ENCODE results near the gene DGCR6L.
"Not testable (repeated sequence)": the region's sequence is repeated elsewhere in the genome, so short reads cannot be mapped to it uniquely, and the experiment has no call there.

DGCR6L gene

GRCh38 chr22:20290578-20291248, 29.1 kb downstream of the DGCR6L start:
- no peak for DNase-seq

- no peak for DNase-seq
Measured at GRCh38 chr22:20290045-20290392, 29.8 kb downstream of the DGCR6L start.

DNA sequence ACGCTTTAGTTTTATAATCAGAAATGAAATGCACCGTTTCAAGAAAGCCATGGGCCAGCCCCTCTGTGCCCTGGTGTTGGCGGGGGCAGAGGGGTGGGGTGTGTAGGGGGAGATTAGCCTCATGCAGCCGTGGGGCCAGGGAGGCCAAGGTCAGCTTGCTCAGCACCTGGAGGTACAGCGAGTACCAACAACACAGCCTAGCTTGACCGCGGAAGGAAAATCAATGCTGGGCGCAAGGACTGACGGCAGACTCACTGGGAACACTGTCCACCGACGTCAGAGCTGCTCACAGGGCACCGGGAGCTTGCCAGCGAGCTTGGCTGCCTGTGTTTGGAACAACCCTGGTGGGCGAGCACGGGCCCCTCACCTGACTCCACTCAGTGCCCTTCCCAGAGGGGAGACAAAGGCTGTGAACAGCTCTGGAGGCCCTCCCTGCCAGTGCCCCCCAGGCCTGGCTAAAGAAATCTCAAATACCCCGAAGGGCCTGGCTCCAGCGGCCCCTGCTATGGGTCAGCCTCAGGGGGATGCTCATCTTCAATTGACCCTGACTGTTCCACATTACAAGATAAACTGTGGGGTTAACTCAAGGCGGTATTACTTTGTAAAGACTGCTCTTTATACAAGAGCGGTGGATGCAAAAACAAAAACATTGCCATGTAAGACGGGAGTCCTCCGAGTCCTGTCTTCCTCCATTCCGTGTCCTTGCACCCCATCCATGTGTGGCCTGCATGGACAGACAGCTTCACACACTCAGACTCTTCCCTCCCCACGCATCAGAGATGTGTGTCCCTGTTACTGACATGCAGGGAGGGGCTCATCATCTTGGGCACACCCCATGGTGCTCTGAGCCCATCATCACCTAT, 30.4 kb downstream of the DGCR6L start:
- DNase-seq = not testable (repeated sequence)

DNA sequence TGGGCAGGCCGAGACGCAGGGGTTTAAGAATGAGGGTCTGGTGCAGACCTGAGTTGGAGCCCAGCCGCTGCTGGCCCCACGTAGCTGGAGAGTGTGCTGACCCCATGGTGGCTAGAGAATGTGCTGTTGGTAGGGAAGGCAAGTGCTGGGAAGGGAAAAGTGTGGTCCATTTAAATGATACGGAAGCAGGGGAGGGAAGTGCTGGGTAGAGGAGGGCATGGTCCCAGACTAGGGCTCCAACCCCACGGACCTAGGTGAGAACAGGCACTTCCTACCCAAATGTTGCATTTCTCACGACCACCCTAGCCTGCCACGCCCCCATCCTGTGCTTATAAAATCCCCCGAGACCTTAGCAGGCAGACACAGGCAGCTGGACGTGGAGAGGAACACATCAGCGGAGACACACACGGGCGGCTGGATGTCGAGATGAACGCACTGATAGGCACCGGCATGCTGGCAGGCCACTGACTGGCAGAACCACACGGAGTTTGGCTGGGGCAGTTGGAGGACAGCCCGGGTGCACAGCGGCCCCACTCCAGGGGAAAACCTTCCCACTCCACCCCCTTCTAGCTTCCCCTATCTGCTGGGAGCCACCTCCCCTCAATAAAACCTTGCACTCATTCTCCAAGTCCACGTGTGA, 33.0 kb downstream of the DGCR6L start:
- DNase-seq = not testable (repeated sequence)

- not testable (repeated sequence) for DNase-seq
Measured at GRCh38 chr22:20286312-20286660, 33.6 kb downstream of the DGCR6L start.

GRCh38 chr22:20285473-20286311, 34.2 kb downstream of the DGCR6L start:
- DNase-seq = not testable (repeated sequence)

DNA sequence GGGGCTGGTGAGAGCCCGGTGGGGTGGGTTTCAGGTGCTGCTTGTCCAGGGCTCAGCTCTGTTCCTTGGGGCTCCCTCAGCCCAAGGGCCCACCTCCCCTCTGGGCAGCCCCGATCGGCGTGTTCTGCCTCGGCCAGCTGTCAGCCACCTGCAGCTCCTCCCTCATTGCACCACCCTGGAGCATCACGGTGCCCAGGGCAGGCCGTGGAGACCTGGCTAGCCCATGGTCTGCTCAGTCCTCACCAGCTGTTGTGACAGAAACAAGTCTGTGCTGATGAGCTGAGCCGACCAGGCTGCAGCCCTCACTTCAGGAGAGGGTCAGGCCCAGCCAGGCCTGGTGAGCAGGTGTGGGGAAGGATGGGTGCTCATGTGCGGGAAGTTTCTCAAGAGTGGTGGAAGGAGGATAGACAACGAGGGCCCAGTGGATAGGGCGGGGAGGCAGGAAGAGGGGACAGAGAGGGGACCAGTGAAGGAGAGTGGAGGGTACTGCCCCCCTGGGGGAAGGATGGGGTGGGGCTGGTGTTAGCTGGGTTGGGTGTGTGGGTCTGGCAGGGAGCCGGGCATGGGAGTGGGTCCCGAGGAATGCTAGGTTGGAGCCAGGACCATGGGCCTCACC, 35.3 kb downstream of the DGCR6L start:
- DNase-seq = no peak

DNA sequence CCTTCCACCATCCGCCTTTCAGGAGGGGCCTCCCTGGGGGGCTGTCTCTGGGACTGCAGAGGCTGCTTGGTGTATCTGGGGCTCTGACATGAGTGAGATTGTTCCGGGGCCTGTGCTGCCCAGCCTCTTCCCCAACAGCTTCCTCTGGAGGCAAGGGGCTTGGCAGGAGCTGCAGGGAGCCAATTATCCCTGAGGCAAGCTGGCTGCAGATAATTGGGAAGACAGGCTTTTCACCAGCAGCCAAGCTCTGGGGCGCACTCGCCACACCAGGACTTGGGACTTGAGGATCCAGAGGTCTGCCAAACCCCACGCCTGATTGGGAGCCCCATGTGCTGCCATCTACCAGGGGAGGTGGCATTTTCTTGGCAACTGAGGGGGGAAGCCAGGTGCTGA, 36.2 kb downstream of the DGCR6L start:
- no peak for DNase-seq

- no peak for DNase-seq
Measured at GRCh38 chr22:20282901-20283673, 36.8 kb downstream of the DGCR6L start.

GRCh38 chr22:20281891-20282290, 38.0 kb downstream of the DGCR6L start:
- DNase-seq = no peak

DNA sequence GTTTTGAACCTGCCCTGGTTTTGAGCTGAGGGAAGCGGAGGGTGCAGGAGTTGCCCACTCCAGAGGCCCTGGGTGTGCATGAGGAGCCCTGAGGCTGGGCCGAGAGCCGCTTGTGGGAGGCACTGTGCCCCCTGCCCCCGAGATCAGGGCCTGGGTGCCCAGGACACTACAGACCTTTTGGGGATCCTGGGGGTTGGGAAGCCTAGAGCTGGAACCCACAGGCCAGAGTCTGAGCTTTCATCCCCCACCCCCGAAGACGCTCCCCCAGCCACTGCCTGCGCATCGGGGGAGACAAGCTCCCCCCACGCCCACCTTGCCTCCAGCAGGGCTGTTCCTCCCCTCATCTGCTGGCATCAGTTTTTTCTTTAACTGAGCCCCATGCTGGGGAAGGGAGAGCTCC, 38.4 kb downstream of the DGCR6L start:
- DNase-seq = not testable (repeated sequence)

DNA sequence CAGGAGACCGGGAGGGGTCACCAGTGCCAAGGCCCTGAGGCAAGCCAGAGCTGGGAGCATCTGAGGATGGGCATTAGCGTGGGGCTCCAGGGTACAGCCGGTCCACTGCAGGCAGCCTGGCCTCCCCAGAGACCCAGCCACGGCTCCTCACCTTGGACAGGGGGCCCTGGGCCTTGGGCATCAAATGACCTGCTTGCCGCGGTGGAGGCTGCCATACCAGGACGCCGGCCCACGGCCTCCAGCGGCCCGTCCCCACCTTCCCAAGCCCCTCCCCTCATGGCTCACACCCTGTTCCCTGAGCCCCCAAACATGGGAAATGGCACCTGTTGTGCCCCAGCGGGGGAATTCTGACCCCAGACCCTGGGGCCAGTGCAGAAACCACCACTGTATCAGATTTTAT, 39.0 kb downstream of the DGCR6L start:
- no peak for DNase-seq

- not testable (repeated sequence) for DNase-seq
Measured at GRCh38 chr22:20280163-20280562, 39.7 kb downstream of the DGCR6L start.

DNA sequence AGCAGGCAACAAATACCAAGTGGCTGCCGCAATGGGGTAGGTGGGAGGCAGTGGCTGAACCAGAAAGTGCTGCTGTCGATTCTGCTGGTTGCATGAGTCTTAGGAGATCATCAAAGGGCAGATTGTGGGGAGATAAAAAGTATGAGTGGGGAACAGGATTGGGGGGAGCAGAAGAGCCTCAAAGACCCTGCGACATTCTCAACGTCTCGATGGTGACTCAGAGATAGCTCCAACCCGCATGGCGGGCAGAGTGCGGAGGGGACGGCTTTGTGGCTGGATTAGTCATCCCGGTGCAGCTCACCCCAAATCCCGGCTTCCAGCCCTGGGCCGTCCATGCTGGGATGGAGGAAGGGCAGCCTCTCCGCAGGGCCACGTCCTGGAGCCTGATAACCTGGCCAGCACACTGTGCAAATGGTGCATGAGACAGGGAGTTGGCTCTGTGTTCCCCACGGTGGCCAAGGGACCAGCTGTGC, 40.2 kb downstream of the DGCR6L start:
- DNase-seq = no peak

GRCh38 chr22:20278726-20279490, 41.0 kb downstream of the DGCR6L start:
- not testable (repeated sequence) for DNase-seq

- not testable (repeated sequence) for DNase-seq
Measured at GRCh38 chr22:20277936-20278635, 41.8 kb downstream of the DGCR6L start.

DNA sequence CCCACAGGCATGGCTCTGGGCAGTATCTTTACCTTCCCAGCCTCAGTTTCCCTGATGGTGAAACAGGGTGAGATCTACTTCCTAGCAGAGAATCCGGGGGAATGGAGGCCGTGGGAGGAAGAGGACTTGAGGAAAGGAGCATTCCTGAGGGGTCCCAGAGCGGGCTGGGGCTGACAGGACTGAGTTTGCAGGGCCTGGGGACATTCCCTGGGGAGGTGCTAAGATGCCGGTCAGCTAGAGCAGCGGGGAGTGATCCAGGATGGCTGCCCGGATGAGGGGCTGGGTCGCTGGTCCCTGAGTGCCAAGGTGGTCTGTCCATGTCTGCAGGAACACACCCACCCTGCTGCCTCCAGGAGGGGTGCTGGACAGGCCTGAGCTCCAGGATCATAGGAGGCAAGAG, 43.4 kb downstream of the DGCR6L start:
- DNase-seq = no peak

- DNase-seq = no peak
Measured at GRCh38 chr22:20275836-20276235, 44.0 kb downstream of the DGCR6L start.

- DNase-seq = not testable (repeated sequence)
Measured at GRCh38 chr22:20275325-20275724, 44.5 kb downstream of the DGCR6L start.

GRCh38 chr22:20274374-20274773, 45.5 kb downstream of the DGCR6L start:
- DNase-seq = not testable (repeated sequence)

All from NCI-H2081 treated with DMSO at 0.1 percent for 48 hours (cell line).